ENCODE data around the gene ARID2.

Gene ARID2

GRCh38 chr12:45774508-45775162, 45.1 kb downstream of the ARID2 start:
- Histone ChIP-seq H3K4me1 (ENCODE audit: insufficient read depth, low read length) (peaks cover 12% of the 10 kb centered on the region), H3K9me3 (ENCODE audit: low read length) (no peaks in the 10 kb centered on the region), H3K36me3 (ENCODE audit: insufficient read depth, low read length) (no peaks in the 10 kb centered on the region), H3K9ac (ENCODE audit: low read length) (no peak overlapping the region), H3K27ac (ENCODE audit: low read depth, low read length) (no peak overlapping the region), H3K4me3 (ENCODE audit: low read depth in 1 of 2, low read length in 2 of 2) (no peak overlapping the region), H3K27me3 (ENCODE audit: control insufficient read depth in 1 of 2, insufficient read depth in 2 of 2, low read length in 2 of 2) (no peaks in the 10 kb centered on the region)

- Histone ChIP-seq H3K27me3 (ENCODE audit: control insufficient read depth in 1 of 2, insufficient read depth in 2 of 2, low read length in 2 of 2) (no peaks in the 10 kb centered on the region), H3K27ac (ENCODE audit: low read depth, low read length) (no peak overlapping the region), H3K4me1 (ENCODE audit: insufficient read depth, low read length) (peaks cover 17% of the 10 kb centered on the region), H3K9ac (ENCODE audit: low read length) (no peak overlapping the region), H3K36me3 (ENCODE audit: insufficient read depth, low read length) (no peaks in the 10 kb centered on the region), H3K4me3 (ENCODE audit: low read depth in 1 of 2, low read length in 2 of 2) (no peak overlapping the region), H3K9me3 (ENCODE audit: low read length) (no peaks in the 10 kb centered on the region)
Observed at GRCh38 chr12:45775465-45775864, 46.0 kb downstream of the ARID2 start.

- Histone ChIP-seq H3K27ac (ENCODE audit: low read depth, low read length) (no peak overlapping the region), H3K9ac (ENCODE audit: low read length) (no peak overlapping the region)
Observed at GRCh38 chr12:45775964-45776363, 46.5 kb downstream of the ARID2 start.

GRCh38 chr12:45779936-45780335, 50.4 kb downstream of the ARID2 start:
- Histone ChIP-seq H3K27ac (ENCODE audit: low read depth, low read length) (no peak overlapping the region), H3K9ac (ENCODE audit: low read length) (no peak overlapping the region), H3K27me3 (ENCODE audit: control insufficient read depth in 1 of 2, insufficient read depth in 2 of 2, low read length in 2 of 2) (no peaks in the 10 kb centered on the region), H3K4me1 (ENCODE audit: insufficient read depth, low read length) (peaks cover 10% of the 10 kb centered on the region), H3K4me3 (ENCODE audit: low read depth in 1 of 2, low read length in 2 of 2) (no peak overlapping the region), H3K9me3 (ENCODE audit: low read length) (no peaks in the 10 kb centered on the region), H3K36me3 (ENCODE audit: insufficient read depth, low read length) (no peaks in the 10 kb centered on the region)

More at GRCh38 chr12:45775964-45776363, 46.5 kb downstream of the ARID2 start:
- Histone ChIP-seq H3K4me1 (ENCODE audit: insufficient read depth, low read length) (peaks cover 17% of the 10 kb centered on the region), H3K9me3 (ENCODE audit: low read length) (no peaks in the 10 kb centered on the region), H3K27me3 (ENCODE audit: control insufficient read depth in 1 of 2, insufficient read depth in 2 of 2, low read length in 2 of 2) (no peaks in the 10 kb centered on the region), H3K36me3 (ENCODE audit: insufficient read depth, low read length) (no peaks in the 10 kb centered on the region), H3K4me3 (ENCODE audit: low read depth in 1 of 2, low read length in 2 of 2) (no peak overlapping the region)

GRCh38 chr12:45781080-45781479, 51.6 kb downstream of the ARID2 start:
- Histone ChIP-seq H3K27ac (ENCODE audit: low read depth, low read length) (no peak overlapping the region), H3K9ac (ENCODE audit: low read length) (no peak overlapping the region), H3K4me1 (ENCODE audit: insufficient read depth, low read length) (peaks cover 4% of the 10 kb centered on the region), H3K9me3 (ENCODE audit: low read length) (no peaks in the 10 kb centered on the region), H3K4me3 (ENCODE audit: low read depth in 1 of 2, low read length in 2 of 2) (no peak overlapping the region), H3K36me3 (ENCODE audit: insufficient read depth, low read length) (no peaks in the 10 kb centered on the region), H3K27me3 (ENCODE audit: control insufficient read depth in 1 of 2, insufficient read depth in 2 of 2, low read length in 2 of 2) (no peaks in the 10 kb centered on the region)

- Histone ChIP-seq H3K4me1 (ENCODE audit: insufficient read depth, low read length) (peaks cover 16% of the 10 kb centered on the region), H3K9ac (ENCODE audit: low read length) (no peak overlapping the region), H3K36me3 (ENCODE audit: insufficient read depth, low read length) (no peaks in the 10 kb centered on the region), H3K4me3 (ENCODE audit: low read depth in 1 of 2, low read length in 2 of 2) (no peak overlapping the region), H3K9me3 (ENCODE audit: low read length) (no peaks in the 10 kb centered on the region), H3K27me3 (ENCODE audit: control insufficient read depth in 1 of 2, insufficient read depth in 2 of 2, low read length in 2 of 2) (no peaks in the 10 kb centered on the region), H3K27ac (ENCODE audit: low read depth, low read length) (no peak overlapping the region)
Observed at GRCh38 chr12:45785315-45785714, 55.8 kb downstream of the ARID2 start.

GRCh38 chr12:45789025-45789424, 59.5 kb downstream of the ARID2 start:
- no peaks in the 10 kb centered on the region for H3K36me3 ChIP-seq (ENCODE audit: insufficient read depth, low read length)
- H3K9me3 ChIP-seq (ENCODE audit: low read length): no peaks in the 10 kb centered on the region
- no peak overlapping the region for H3K4me3 ChIP-seq (ENCODE audit: low read depth in 1 of 2, low read length in 2 of 2)
- peaks cover 22% of the 10 kb centered on the region for H3K4me1 ChIP-seq (ENCODE audit: insufficient read depth, low read length)
- no peak overlapping the region for H3K9ac ChIP-seq (ENCODE audit: low read length)
- no peak overlapping the region for H3K27ac ChIP-seq (ENCODE audit: low read depth, low read length)
- H3K27me3 ChIP-seq (ENCODE audit: control insufficient read depth in 1 of 2, insufficient read depth in 2 of 2, low read length in 2 of 2): no peaks in the 10 kb centered on the region

GRCh38 chr12:45794422-45794821, 64.9 kb downstream of the ARID2 start:
- no peaks in the 10 kb centered on the region for H3K27me3 ChIP-seq (ENCODE audit: control insufficient read depth in 1 of 2, insufficient read depth in 2 of 2, low read length in 2 of 2)
- H3K4me1 ChIP-seq (ENCODE audit: insufficient read depth, low read length): peaks cover 13% of the 10 kb centered on the region
- no peaks in the 10 kb centered on the region for H3K9me3 ChIP-seq (ENCODE audit: low read length)
- no peak overlapping the region for H3K9ac ChIP-seq (ENCODE audit: low read length)
- H3K27ac ChIP-seq (ENCODE audit: low read depth, low read length): no peak overlapping the region
- H3K36me3 ChIP-seq (ENCODE audit: insufficient read depth, low read length): no peaks in the 10 kb centered on the region
- H3K4me3 ChIP-seq (ENCODE audit: low read depth in 1 of 2, low read length in 2 of 2): no peak overlapping the region

- Histone ChIP-seq H3K36me3 (ENCODE audit: insufficient read depth, low read length) (no peaks in the 10 kb centered on the region), H3K27me3 (ENCODE audit: control insufficient read depth in 1 of 2, insufficient read depth in 2 of 2, low read length in 2 of 2) (no peaks in the 10 kb centered on the region), H3K27ac (ENCODE audit: low read depth, low read length) (no peak overlapping the region), H3K9ac (ENCODE audit: low read length) (no peak overlapping the region), H3K4me1 (ENCODE audit: insufficient read depth, low read length) (peaks cover 4% of the 10 kb centered on the region), H3K4me3 (ENCODE audit: low read depth in 1 of 2, low read length in 2 of 2) (no peak overlapping the region), H3K9me3 (ENCODE audit: low read length) (no peaks in the 10 kb centered on the region)
Observed at GRCh38 chr12:45801625-45802024, 72.1 kb downstream of the ARID2 start.

GRCh38 chr12:45803111-45803510, 73.6 kb downstream of the ARID2 start:
- Histone ChIP-seq H3K9ac (ENCODE audit: low read length) (no peak overlapping the region), H3K27me3 (ENCODE audit: control insufficient read depth in 1 of 2, insufficient read depth in 2 of 2, low read length in 2 of 2) (no peaks in the 10 kb centered on the region), H3K4me1 (ENCODE audit: insufficient read depth, low read length) (peaks cover 10% of the 10 kb centered on the region), H3K36me3 (ENCODE audit: insufficient read depth, low read length) (no peaks in the 10 kb centered on the region), H3K9me3 (ENCODE audit: low read length) (no peaks in the 10 kb centered on the region), H3K27ac (ENCODE audit: low read depth, low read length) (no peak overlapping the region), H3K4me3 (ENCODE audit: low read depth in 1 of 2, low read length in 2 of 2) (no peak overlapping the region)

GRCh38 chr12:45816652-45817051, 87.1 kb downstream of the ARID2 start:
- no peaks in the 10 kb centered on the region for H3K9me3 ChIP-seq (ENCODE audit: low read length)
- no peaks in the 10 kb centered on the region for H3K4me1 ChIP-seq (ENCODE audit: insufficient read depth, low read length)
- H3K27me3 ChIP-seq (ENCODE audit: control insufficient read depth in 1 of 2, insufficient read depth in 2 of 2, low read length in 2 of 2): no peaks in the 10 kb centered on the region
- no peak overlapping the region for H3K27ac ChIP-seq (ENCODE audit: low read depth, low read length)
- H3K4me3 ChIP-seq (ENCODE audit: low read depth in 1 of 2, low read length in 2 of 2): no peak overlapping the region
- H3K9ac ChIP-seq (ENCODE audit: low read length): no peak overlapping the region
- H3K36me3 ChIP-seq (ENCODE audit: insufficient read depth, low read length): peaks cover 5% of the 10 kb centered on the region

GRCh38 chr12:45827974-45828373, 98.5 kb downstream of the ARID2 start:
- H3K36me3 ChIP-seq (ENCODE audit: insufficient read depth, low read length): peaks cover 5% of the 10 kb centered on the region
- no peaks in the 10 kb centered on the region for H3K4me1 ChIP-seq (ENCODE audit: insufficient read depth, low read length)
- no peak overlapping the region for H3K4me3 ChIP-seq (ENCODE audit: low read depth in 1 of 2, low read length in 2 of 2)
- H3K27me3 ChIP-seq (ENCODE audit: control insufficient read depth in 1 of 2, insufficient read depth in 2 of 2, low read length in 2 of 2): no peaks in the 10 kb centered on the region
- no peak overlapping the region for H3K27ac ChIP-seq (ENCODE audit: low read depth, low read length)
- no peak overlapping the region for H3K9ac ChIP-seq (ENCODE audit: low read length)
- no peaks in the 10 kb centered on the region for H3K9me3 ChIP-seq (ENCODE audit: low read length)
